ENCODE results near the gene PRKAR2A. TPM values are rescaled to one million over a fixed set of nuclear protein-coding genes. Genes with fewer than 3 reads are reported as not detected.
A peak's percentile ranks its signal among the peaks of the same experiment; 100 is the strongest.

Gene PRKAR2A
- total and polyA plus RNA-seq, 10 of the 15 experiments (the other 5 are each of a cell fraction or from before 2014, with no cell fraction given): 9.8 to 46.2 (median 13.2) TPM

DNA sequence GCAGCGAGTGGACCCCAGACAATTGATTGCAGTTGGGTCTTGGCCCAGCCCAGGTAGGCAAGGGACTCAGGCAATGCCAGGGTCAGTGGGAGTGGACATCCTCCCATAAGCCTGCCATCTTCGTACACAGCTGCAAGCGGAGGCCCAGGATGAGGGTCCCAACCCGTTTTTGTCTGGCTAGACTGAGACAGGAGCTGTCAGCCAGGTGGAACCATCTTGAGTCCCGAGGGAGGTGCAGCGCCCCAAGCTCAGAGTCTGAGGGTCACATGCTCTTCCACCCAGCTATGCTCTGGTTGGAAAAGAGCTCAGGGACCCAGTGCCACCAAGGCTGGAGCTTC lies 108.1 kb downstream of the PRKAR2A start:
- Histone ChIP-seq H3K4me2 (ENCODE audit: control insufficient read depth, insufficient read depth) (peak overlapping the region; percentile 33), H3K4me1 (ENCODE audit: control insufficient read depth, insufficient read depth, low read length) (peaks cover 9% of the 10 kb centered on the region), H3K27me3 (replicated peaks in 1 of 2; ENCODE audit: control insufficient read depth in 2 of 2, insufficient read depth in 2 of 2, low read length in 1 of 2) (no peaks in the 10 kb centered on the region), H3K9me3 (replicated peaks; ENCODE audit: control insufficient read depth, insufficient read depth, low read length) (no peaks in the 10 kb centered on the region), H3K36me3 (ENCODE audit: control insufficient read depth in 2 of 2, insufficient read depth in 2 of 2, low read length in 1 of 2) (no peaks in the 10 kb centered on the region), H3K79me2 (ENCODE audit: control insufficient read depth, insufficient read depth, low read length) (no peaks in the 10 kb centered on the region), H3K4me3 (no peak overlapping the region), H3K27ac (ENCODE audit: control insufficient read depth, insufficient read depth) (no peak overlapping the region), H3K9ac (ENCODE audit: control insufficient read depth, insufficient read depth, low read length) (no peak overlapping the region), H2AFZ (ENCODE audit: control insufficient read depth, low read depth, low read length) (peak overlapping the region; percentile 80), H4K20me1 (ENCODE audit: control insufficient read depth, insufficient read depth) (no peaks in the 10 kb centered on the region)
- in situ Hi-C loops (cut with MboI) (no loop called here), intact Hi-C loops (cut with micrococcal nuclease; ENCODE audit: unreplicated experiment) (no loop called here)
- BruUV-seq (replicated peaks): no TSS peak
- ChIA-PET CTCF (interaction anchor here (0.6 to 2.5 kb wide), 40 partner anchors 9 to 1126 kb away, joined by 3 to 36 read pairs (median 4); partner anchors contain the start of genes ARIH2, NCKIPSD, SLC25A20 and SLC26A6), POLR2A (no interaction called here), RAD21 (ENCODE audit: unreplicated experiment) (interaction anchor here (0.9 to 1.7 kb wide), 13 partner anchors 38 to 339 kb away, joined by 3 to 18 read pairs (median 3); partner anchors contain the start of genes ARIH2 and PFKFB4), SMC1A (ENCODE audit: uncharacterized antibody, unreplicated experiment) (interaction anchor here (0.7 to 2.4 kb wide), 14 partner anchors 17 to 339 kb away, joined by 3 to 8 read pairs (median 4); partner anchors contain the start of genes ARIH2, IMPDH2, PRKAR2A and SLC25A20)
- TF ChIP-seq RB1 (IDR thresholded peaks at IDR 0.05; ENCODE audit: borderline replicate concordance) (no peak), IKZF2 (IDR thresholded peaks at IDR 0.05) (no peak), MEF2B (IDR thresholded peaks at IDR 0.05; ENCODE audit: partially characterized antibody, poor library complexity, severe bottlenecking) (peak; percentile 45), SUZ12 (IDR thresholded peaks at IDR 0.05; ENCODE audit: unreplicated experiment) (no peak), KDM1A (IDR thresholded peaks at IDR 0.05; ENCODE audit: borderline replicate concordance) (no peak)
- TF ChIP-seq, protein P1, sequence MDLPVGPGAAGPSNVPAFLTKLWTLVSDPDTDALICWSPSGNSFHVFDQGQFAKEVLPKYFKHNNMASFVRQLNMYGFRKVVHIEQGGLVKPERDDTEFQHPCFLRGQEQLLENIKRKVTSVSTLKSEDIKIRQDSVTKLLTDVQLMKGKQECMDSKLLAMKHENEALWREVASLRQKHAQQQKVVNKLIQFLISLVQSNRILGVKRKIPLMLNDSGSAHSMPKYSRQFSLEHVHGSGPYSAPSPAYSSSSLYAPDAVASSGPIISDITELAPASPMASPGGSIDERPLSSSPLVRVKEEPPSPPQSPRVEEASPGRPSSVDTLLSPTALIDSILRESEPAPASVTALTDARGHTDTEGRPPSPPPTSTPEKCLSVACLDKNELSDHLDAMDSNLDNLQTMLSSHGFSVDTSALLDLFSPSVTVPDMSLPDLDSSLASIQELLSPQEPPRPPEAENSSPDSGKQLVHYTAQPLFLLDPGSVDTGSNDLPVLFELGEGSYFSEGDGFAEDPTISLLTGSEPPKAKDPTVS (IDR thresholded peaks at IDR 0.05; ENCODE audit: low read depth, low read length): no peak
- TF ChIP-seq, protein P2, sequence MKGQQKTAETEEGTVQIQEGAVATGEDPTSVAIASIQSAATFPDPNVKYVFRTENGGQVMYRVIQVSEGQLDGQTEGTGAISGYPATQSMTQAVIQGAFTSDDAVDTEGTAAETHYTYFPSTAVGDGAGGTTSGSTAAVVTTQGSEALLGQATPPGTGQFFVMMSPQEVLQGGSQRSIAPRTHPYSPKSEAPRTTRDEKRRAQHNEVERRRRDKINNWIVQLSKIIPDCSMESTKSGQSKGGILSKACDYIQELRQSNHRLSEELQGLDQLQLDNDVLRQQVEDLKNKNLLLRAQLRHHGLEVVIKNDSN (IDR thresholded peaks at IDR 0.05; ENCODE audit: borderline replicate concordance, extremely low read length, insufficient read depth, low read depth, low read length): peak; percentile 3
- TF ChIP-seq, protein P3, sequence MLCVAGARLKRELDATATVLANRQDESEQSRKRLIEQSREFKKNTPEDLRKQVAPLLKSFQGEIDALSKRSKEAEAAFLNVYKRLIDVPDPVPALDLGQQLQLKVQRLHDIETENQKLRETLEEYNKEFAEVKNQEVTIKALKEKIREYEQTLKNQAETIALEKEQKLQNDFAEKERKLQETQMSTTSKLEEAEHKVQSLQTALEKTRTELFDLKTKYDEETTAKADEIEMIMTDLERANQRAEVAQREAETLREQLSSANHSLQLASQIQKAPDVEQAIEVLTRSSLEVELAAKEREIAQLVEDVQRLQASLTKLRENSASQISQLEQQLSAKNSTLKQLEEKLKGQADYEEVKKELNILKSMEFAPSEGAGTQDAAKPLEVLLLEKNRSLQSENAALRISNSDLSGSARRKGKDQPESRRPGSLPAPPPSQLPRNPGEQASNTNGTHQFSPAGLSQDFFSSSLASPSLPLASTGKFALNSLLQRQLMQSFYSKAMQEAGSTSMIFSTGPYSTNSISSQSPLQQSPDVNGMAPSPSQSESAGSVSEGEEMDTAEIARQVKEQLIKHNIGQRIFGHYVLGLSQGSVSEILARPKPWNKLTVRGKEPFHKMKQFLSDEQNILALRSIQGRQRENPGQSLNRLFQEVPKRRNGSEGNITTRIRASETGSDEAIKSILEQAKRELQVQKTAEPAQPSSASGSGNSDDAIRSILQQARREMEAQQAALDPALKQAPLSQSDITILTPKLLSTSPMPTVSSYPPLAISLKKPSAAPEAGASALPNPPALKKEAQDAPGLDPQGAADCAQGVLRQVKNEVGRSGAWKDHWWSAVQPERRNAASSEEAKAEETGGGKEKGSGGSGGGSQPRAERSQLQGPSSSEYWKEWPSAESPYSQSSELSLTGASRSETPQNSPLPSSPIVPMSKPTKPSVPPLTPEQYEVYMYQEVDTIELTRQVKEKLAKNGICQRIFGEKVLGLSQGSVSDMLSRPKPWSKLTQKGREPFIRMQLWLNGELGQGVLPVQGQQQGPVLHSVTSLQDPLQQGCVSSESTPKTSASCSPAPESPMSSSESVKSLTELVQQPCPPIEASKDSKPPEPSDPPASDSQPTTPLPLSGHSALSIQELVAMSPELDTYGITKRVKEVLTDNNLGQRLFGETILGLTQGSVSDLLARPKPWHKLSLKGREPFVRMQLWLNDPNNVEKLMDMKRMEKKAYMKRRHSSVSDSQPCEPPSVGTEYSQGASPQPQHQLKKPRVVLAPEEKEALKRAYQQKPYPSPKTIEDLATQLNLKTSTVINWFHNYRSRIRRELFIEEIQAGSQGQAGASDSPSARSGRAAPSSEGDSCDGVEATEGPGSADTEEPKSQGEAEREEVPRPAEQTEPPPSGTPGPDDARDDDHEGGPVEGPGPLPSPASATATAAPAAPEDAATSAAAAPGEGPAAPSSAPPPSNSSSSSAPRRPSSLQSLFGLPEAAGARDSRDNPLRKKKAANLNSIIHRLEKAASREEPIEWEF (IDR thresholded peaks at IDR 0.05; ENCODE audit: insufficient replicate concordance, low read depth, low read length): no peak
- ATAC-seq: peak; percentile 62
- no peak for FAIRE-seq
- DNase-seq (ENCODE audit: low read depth, low spot score): no peak
- WGBS (ENCODE audit: insufficient coverage, insufficient replicate concordance, low lambda C conversion rate, missing lambda C conversion rate): 18% methylated on average over 6 of the region's 6 CpGs
